Activated T-cell treated with anti-CD3 and anti-CD28 coated beads for 4 hours (primary cell): ENCODE data around the gene AXIN2.
A peak's percentile ranks its signal among the peaks of the same experiment; 100 is the strongest.

ENCODE experiments used
- DNase-seq: peaks from one replicate; pipeline ENCODE4 v3.0.0-alpha.2; 2020

AXIN2 gene

DNA sequence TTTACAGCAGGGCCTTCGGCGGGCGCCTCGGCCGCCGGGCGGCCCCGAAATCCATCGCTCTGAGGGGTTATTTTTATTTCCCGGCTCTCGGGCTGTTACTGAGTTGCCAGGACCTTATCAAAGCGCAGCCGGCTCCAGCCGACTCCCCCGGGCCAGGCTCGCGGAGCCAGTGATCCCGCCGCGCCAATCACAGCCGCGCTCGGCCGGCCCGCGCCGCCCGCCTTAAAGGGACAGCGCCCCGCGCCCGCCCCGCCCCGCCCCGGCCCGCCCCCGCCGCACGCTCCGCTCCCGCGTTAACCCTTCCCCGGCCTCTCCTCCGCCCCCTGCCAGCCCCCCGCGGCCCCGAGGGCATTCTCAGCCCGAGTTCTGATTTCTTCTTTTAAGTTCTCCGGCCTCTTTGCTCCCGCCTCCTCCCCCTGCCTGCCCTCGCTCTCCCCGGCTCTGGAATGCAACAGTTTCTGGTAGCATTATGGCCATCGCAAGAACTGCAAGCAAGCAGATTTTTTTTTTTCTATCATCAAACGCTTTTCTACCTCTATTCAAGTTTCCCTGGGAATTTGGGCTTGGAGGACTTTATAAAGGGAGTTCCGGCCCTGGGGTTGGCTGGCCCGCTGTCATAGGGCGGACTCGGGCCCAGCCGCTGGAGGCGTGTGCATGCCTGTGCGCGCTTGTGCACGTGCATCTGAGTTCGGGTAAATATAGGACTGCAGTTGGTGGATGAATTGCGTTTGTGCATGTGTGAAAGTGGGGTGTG is at the start of gene AXIN2:
Gene AXIN2, minus strand, starts transcription at position 197 of the 754 bp plus-strand sequence. CDS start 3,028 bp downstream, outside the sequence.
- DNase-seq = peak; percentile 67

DNA sequence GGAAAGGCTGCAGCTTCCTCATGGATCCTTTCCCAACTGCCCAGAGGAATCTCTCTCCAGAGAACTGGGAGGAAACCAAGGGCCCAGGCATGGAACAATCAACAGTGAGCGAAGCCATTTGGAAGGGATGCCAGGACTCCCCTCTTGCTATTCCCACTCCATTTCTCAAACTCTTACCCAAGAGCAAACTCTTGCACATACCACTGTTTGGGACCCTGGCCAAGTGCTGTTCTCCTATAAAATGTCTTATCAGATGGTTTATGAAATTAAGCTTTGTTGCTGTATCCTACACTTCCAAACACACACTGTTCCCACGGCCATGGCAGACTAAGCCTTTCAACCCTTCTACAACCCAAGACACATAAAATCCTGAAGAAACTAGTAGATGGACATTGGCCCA is 48.3 kb upstream of the AXIN2 start:
- no peak for DNase-seq

DNA sequence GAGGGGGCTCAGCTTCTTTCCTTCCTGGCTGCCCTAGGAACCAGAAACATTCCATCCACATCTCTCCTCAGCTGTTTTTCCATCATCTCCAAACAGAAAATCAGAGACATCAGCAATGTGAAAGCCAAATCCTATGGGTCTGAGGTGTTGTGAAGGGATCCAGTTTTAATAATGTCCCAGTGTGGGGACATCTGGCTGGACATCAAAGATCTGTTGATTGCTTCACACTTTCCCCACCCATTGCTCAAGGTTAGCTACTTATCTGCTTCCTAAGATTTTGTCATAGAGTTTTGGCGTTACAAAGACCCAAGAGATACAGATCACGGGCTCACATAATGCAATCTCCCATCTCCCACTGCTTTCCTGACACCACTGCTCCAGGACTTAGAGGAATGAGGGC is 47.8 kb upstream of the AXIN2 start:
- no peak for DNase-seq

- DNase-seq = no peak
Observed at GRCh38 chr17:65604070-65604469, 42.6 kb upstream of the AXIN2 start.

GRCh38 chr17:65601881-65602280 is 40.4 kb upstream of the AXIN2 start:
- DNase-seq = no peak

DNA sequence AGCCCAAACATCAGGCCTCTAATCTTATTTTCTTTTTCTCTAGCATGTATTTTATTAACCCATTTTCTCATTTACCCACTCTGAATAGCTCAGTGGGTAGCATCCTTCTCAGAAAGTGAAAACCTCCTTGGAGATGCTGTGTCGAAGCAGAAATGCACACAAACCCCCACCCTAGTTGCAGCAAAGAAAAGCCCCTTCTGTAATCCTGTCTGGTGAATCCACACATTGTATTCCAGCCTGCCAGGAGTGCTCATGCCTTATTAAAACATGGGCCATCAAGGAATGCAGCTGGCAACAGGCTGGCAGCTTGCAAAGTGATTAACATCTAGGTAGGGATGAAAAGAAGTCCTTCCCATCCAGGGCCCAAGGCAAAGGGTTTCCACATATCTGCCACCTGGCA is 39.7 kb upstream of the AXIN2 start:
- DNase-seq = no peak

DNA sequence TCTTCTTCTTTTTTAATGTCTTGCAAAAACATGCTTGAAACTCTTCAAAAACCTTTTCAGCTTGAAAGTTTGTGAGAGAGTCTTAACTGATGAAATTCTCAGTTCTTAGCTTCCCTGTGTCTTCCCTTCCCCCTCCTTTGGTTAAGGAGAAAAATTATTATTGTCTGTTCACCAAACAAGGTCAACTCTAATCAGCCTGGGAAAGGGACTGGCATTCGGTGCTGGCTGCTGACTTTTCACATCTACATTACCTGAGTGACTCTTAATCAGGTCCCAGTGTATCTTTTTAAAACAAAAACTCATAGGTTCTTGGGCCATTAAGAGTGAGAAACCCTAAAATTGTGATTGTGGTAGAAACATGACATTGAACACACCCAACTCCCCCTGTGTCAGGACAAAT is 39.1 kb upstream of the AXIN2 start:
- DNase-seq = no peak

DNA sequence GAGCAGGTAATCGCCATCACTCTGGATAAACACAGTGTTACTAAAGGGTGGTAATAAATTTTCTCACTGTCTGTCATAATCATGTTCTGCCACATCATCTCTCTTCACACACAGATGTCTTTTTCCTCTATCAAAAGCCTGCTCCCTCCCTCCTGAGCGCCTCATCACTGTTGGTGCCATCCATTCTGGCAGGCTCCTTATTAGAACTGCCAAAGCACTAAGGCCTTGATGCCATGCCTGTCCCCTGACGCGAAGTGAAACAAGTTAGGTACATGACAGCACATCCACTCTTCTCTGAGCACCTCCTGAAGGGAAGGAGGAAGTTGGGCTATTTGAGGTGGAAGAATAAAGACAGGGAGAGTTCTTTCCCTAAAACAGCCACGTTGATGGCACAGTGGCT is 38.2 kb upstream of the AXIN2 start:
- no peak for DNase-seq

DNA sequence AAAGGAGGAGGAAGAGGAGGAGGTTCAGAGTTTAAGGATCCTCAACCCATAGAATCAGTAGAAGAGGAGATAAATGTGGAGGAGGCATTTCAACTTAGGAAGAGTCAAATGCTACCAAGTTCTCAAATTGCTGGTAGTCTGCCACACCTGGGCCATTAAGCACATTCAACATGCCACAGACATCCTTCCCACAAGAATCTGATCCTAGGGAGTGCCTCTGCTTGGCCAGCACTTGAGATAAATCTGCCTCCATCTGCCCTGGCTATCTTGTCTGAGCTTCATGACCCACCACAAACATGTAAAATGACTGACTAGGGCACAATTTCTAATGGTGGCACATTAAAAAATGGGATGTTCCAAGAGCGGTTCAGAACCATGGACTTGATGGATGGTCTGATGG is 37.3 kb upstream of the AXIN2 start:
- DNase-seq = no peak

DNA sequence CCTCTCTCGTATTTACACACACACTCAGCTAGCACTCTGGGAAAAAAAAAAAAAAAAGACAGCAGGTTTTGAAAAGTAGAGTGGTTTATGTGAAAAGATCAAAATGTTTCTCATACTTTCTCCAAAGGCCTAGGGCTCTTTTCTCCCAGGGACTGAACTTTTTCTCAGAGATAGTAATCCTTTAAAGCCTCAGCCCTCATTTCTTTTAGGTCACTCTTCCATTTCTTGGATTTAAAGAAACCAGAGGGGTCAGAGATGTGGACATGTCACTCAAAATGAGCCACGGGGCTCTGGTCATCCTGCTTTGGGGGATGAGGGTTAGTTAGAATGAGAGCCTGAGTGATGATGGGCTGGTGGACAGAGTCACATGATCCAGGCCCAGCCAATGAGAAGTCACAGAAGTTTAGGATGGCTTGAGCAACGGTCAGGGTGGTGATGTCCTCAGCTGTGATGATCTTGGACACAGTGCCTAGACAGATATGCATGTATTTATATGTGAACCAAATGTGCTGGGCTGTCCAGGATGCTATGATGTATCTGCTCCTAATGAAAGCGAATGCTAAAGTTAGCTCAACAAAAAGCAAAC is 33.7 kb upstream of the AXIN2 start:
- DNase-seq = no peak

DNA sequence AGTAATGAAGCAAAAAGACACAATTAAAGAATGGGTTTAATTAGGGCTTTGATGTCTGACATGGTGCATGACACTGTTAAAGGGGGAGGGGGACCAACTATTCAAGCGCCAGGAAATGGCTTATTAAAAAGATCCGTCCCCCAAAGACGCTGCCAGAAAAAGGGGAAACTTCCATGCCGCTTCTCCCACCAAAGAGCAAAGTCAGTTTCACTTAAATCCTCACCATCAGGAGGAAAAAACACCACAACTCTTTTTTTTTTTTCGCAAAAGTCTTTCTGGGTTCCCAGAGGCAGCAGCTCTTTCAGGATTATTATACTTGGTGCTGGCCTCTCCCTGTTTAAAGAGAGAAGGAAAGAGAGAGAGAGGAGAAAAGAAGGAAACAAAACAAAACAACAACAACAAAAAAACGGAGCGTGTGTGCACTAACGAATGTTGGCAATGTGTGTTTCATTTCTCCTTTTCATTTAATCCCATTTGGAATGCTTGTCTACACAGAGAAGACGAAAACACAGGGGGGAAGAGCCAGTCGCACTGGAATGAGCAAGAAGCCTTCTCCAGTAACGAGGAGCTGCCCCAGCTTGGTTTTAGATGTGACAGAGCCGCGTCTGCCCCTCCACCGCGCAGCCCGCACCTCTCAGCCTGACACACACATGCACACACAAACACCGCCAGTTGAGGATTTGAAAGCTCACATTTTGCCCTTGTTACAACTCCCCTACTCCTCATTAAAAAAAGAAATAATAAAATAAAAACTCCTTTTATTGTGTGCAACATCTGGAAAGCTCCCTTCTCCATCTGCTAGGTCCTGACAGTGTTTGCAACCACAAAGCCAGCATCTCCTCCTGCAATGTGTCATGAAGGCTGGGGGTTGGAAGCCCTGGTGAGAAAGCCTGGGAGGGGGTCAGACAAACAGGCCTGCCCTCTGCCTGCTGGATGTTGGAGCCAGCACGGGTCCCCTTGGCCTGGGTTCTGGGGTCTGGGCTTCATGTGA is 32.7 kb upstream of the AXIN2 start:
- peak; percentile 11 for DNase-seq

GRCh38 chr17:65593092-65593854 is 31.8 kb upstream of the AXIN2 start:
- no peak for DNase-seq

GRCh38 chr17:65592125-65592965 is 30.9 kb upstream of the AXIN2 start:
- DNase-seq = no peak

GRCh38 chr17:65589321-65589720 is 27.9 kb upstream of the AXIN2 start:
- no peak for DNase-seq

- no peak for DNase-seq
Observed at GRCh38 chr17:65588181-65588808, 26.8 kb upstream of the AXIN2 start.

DNA sequence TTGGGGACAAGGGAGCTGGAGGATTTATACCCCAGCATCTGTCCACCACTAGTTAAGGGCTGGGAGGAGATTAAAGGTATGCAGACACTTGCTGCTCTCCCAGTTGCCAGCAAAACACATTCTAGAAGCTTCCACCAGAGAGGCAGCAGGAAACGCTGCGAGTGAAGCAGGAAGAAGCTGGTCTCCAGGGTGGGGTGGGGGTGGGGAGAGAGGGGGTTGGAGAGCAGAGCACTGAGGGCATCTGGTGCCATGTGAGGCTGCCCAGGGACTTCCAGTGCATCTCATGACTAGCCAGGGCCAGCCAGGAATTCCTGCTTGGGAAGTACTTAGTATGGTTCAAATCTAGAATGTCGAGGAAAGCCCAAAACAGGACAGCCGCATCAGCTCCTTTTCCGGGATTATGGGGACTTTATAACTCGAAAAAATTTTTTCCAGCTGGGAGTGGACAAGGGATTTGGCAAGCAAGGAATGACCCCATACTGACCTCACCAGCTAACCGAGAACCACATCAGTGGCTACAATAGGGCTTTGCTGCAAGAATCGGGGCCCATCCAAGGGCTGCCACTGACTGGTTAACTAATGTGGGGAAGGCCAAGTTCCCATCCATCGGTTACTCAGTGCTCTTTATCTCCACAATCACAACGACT is 26.2 kb upstream of the AXIN2 start:
- no peak for DNase-seq

GRCh38 chr17:65586899-65587298 is 25.5 kb upstream of the AXIN2 start:
- no peak for DNase-seq

- DNase-seq = no peak
Observed at GRCh38 chr17:65584604-65585521, 23.4 kb upstream of the AXIN2 start.

- DNase-seq = no peak
Observed at GRCh38 chr17:65583921-65584603, 22.6 kb upstream of the AXIN2 start.
